LNCaP clone FGC (cell line): Measurements from ENCODE around the gene CPEB4.

Experiments used
- DNase-seq: peaks from one replicate; pipeline ENCODE4 v3.0.0-alpha.2; 2011; ENCODE audit warnings: low read depth
- H3K4me3 ChIP-seq: 2 replicates; pipeline ENCODE4 v1.5.1; 2011; ENCODE audit warnings: mild to moderate bottlenecking, low read depth, low read length, control low read depth
- CTCF ChIP-seq: IDR thresholded peaks from 2 replicates; pipeline ENCODE4 v1.5.1; 2012; ENCODE audit warnings: mild to moderate bottlenecking; ENCODE audit not compliant: control insufficient read depth, insufficient read depth; ENCODE audit errors: extremely low read depth

The CPEB4 gene

GRCh38 chr5:173859408-173860159 lies 28.6 kb upstream of the CPEB4 start:
- no peak for TF ChIP-seq CTCF
- no peak for DNase-seq

DNA sequence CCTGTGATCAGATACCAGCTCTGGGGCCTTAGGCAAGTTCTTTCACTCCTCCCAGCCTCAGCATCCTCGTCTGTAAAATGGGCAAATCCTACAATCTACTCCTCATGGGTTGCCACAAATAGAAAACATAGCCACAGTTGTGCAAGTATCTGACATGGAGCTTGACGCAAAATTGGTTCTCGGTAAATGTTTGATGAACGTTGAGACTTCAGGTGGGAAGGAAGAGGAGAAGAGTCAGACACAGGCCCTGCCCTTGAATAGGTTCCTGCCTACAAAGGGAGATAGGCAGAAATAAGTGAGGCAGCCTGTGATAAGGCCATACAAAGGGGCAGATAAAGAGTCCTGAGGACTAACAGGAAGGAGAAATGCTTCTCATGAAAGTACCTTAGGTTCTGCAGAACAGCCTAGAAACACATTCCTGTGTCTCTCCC lies 26.1 kb upstream of the CPEB4 start:
- no peak for TF ChIP-seq CTCF
- DNase-seq, result no peak
- no peak overlapping the region for H3K4me3 ChIP-seq

More at GRCh38 chr5:173859408-173860159, 28.6 kb upstream of the CPEB4 start:
- no peak overlapping the region for H3K4me3 ChIP-seq

- DNase-seq, result no peak
- no peak for TF ChIP-seq CTCF
- H3K4me3 ChIP-seq, result no peak overlapping the region
Observed at GRCh38 chr5:173863359-173863758, 24.8 kb upstream of the CPEB4 start.

DNA sequence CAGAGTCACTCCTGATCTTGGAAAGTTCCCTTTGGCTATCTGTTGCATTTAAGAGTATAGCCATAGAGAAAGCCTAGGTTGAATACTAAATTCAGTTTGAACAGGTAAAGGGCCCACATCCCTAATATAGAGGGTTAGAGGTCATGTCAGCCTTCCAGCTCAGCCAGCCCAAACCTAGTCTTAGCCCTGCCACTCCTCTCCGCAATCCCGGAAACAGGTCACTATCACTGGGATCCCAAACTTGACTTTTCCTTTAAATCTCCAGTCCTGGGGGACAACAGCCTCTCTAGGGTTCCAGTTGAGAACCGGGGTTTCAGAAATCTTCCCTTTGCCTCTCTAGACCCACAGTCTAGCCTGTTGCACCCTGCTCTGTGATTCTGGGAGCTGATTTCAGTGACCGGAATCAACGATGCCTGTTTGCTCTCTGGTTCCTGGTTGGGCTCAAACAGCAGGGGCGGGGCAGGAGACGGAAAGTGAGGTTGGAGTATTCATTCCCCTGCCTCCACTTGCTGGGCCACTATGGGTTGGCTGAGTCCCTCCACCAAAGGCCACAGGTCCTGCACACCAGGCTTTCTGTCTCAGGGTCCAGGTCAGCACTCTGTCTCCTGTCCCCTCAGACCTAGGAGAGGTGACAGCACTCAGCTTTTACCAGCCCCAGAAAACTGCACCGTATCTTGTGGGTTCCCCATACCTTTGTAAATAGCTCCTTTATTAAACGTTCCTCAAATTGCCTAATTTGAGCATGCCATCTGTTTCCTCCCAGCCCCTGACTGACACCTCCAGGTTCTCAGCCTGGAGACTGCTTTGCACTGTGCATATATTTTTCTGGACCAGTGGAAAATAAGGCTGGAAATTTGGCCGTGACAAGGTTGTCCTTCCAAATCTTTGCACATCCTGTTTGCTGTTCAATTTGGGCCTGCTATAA lies 23.8 kb upstream of the CPEB4 start:
- H3K4me3 ChIP-seq, result no peak overlapping the region
- DNase-seq, result no peak
- no peak for TF ChIP-seq CTCF

DNA sequence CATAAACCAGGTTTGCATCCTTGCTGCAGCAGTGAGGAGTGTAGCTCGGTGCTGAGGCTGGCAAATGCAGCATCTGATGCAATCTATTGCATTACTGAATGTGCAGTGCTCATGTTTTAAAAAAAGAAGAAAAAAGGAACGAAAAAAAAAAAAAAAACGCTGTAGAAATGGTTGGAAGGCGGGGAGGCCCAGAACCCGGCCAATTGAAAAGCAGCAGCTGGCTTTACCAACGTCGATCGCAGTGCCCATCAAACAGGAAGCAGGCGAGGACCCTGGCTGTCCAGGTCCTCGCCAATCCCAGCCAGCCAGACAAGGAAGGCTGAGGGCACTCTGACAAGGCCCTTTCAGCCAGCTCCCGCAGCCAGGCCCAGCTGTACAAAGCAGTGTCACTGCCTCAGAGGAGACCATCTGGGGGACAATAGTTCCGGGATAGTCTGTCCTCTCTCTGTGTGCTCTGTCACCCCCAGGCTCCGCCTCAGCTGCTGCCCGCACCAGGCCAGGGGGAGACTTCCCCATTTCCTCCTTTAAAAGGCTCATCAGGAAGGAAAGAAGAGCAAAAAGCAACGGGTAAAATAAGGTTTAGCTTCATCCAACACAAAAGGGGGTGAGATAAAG lies 21.8 kb upstream of the CPEB4 start:
- no peak for DNase-seq
- TF ChIP-seq CTCF, result no peak
- H3K4me3 ChIP-seq, result no peak overlapping the region

DNA sequence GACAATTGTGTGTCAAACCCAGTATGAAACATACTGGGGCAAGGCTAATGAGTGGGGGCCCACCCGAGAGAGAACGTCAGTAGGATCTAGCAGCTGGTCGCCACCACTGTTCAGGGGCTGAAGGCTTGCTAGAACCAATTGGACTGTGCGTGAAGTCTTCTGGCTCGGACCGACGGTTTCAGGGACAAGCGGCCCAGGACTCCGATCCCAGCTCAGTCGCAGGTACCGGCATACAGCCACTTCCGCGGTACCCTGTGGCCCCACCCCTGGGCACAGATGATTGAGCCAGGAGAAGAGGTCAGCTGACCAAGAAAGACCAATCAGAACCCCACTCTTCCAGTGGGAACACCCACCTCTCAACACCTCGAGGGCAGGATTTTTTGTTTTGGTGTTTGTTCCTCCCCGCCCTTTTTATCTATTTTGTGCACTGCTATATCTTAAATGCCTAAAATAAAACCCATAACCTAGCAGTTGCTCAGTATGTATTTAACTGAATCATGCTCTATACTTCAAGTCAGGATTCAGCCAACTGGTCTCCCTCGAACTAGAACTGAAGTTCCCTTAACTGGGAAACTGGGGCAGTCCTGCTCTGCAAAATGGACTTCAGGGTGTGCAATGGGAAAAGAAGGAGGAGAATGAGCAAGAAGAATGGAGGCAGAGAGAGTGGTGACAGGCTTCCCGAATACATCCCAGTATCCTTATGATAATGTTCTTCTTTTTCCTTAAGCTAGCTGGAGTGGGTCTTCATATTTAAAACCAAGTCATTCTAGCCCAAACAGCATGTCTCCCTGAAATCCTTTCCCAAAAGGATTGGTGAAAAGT lies 21.1 kb upstream of the CPEB4 start:
- H3K4me3 ChIP-seq, result no peak overlapping the region
- DNase-seq, result no peak
- TF ChIP-seq CTCF, result no peak
